ENCODE measurements around the gene EDN3. TPM values are rescaled to one million over a fixed set of nuclear protein-coding genes. Genes with fewer than 3 reads are reported as not detected.

EDN3 gene
- total RNA-seq, 1 experiment from 2014 or later = not detected

DNA sequence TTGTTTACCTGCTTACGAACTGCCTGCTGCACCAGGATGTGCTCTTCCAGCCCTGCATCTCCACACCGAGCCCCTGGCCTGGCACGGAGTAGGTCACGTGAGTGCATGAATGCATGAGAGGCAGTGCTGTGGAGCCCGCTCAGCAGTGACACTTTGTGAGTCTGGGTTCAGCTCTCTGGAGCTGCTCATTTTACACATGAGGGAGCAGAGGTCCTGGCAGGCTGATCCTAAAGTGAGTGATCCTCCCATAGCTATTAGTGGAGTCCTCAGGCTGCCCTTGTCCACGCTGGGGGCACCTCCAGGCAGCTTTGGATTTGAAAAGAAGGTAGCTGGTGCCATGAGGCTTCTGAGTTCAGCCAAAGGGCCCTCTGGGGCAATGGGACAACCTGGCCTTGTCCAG is 64.2 kb downstream of the EDN3 start:
- no peak for DNase-seq (ENCODE audit: low read depth)

DNA sequence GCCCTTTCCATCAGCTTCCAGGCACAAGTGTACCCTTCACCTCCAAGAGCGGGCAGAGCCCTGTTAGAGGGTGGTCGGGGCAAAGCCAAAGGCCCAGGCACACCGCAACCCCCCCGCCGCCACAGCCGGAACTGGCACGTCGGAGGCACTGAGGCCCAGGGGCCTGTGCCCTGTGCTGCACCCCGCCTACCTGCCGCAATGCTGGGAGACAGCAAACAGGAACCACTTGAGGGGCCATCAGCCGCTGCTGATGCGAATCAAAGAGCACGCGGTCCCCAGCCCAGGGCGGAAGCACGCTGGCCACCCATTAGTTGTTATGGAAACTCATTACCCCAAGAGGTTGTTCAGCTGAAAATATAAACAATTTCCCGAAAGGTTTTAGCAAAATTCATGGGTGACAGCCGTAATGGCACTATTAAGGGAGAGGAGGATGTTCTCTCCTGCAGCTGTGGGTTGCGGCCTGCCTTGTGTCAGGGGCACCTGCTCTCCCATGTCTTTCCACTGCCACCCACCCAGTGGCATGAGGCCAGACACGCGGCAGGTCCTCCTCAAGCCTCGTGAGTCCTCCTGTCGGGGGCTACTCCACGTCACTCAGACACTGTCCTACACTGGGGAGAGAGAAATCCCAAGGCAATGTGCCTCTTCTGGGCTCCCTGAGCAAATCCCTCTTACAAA is 65.3 kb downstream of the EDN3 start:
- DNase-seq (ENCODE audit: low read depth) = no peak

DNA sequence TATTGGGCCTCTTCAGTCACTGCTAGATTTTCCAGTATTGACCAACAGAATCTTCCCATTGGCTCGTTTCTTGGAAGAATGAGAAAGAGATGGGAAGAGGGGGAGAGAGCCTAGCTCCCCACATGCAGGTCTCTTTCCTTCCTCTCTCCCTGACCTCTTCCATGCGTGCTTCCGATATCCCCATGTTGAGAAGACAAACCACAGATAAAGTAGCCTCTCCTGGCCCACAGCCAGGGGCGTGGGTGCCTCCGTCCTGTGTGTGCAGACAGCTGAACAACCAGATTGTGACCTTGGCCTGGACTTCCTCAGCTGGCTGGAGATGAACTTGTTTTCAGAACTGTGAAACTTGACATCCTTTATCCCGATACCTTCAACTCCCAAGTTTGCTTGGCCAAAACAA is 71.0 kb downstream of the EDN3 start:
- no peak for DNase-seq (ENCODE audit: low read depth)

DNA sequence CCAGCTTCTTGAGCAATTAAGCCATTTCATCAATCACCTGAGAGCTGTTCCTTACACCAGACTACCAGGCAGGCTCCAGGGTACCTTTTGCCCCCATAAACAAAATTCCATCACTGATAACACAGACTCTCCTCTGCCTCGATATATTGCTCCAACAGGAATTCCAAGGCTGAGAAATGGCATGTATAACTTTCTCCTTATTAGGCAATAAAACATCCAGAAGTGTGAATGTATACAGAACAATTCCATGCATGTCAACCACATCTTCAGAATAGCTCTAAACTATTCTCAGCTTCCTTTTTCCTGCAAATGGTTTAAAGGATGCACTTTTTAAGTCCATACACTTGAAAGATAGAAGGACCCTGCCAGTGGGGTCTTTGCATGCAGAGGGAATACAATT is 73.8 kb downstream of the EDN3 start:
- no peak for DNase-seq (ENCODE audit: low read depth)

DNA sequence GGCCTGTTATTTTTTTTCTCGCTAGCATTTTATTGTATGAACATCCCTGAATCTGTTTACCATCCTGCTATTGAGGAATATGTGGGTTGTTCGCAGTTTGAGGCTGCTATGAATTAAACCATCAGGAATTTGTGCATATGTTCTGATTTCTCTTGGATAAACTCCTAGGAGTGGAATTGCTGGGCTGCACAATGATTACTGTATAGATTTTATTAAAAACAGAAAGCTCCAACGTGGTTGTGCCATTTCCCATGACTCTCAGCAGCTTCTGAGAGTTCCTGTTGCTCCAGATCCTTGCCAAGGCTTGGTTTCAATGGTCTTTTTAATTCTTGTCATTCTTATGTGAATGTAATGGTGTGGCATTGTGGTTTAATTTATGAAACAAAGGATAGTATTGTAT is 75.1 kb downstream of the EDN3 start:
- no peak for DNase-seq (ENCODE audit: low read depth)

Other genes starting within 250 kb of the EDN3 start
- not detected in 2 replicates for gene ZNF831, start 136.8 kb upstream of the EDN3 start, total RNA-seq (2014; rRNA removed; shearing (Covaris generic))

All from M059J (cell line).